Prostate gland (tissue), 2 donors: ENCODE measurements around the gene MFSD6. TPM values are rescaled to one million over a fixed set of nuclear protein-coding genes. Genes with fewer than 3 reads are reported as not detected.

Experiments
- DNase-seq: peaks from one replicate; pipeline ENCODE4 v3.0.0-alpha.2; 2019; ENCODE audit warnings: low spot score
- H3K27ac ChIP-seq, 2 donors: fragments of 200-600 bp; sonication (generic); 2 replicates each; pipeline ENCODE4 v1.5.1; 2017 to 2019
- H3K27me3 ChIP-seq: fragments of 200-600 bp; sonication (generic); replicated peaks from 2 replicates; pipeline ENCODE4 v1.5.1; 2019; ENCODE audit not compliant: insufficient read depth
- H3K36me3 ChIP-seq, 2 donors: fragments of 200-600 bp; sonication (generic); 1 replicate in 1 of 2; 2 replicates in 1 of 2; pipeline versions ENCODE4 v1.5.1 to v1.8.1; 2017 to 2019
- H3K4me1 ChIP-seq: fragments of 200-600 bp; sonication (generic); replicated peaks from 2 replicates; pipeline ENCODE4 v1.5.1; 2019
- H3K4me3 ChIP-seq, 2 donors: fragments of 200-600 bp; sonication (generic); 2 replicates each; pipeline ENCODE4 v1.5.1; 2017 to 2019
- H3K9me3 ChIP-seq: fragments of 200-600 bp; sonication (generic); 2 replicates; pipeline ENCODE4 v1.5.1; 2017
- CTCF ChIP-seq, 4 experiments: fragments of 200-600 bp in 2 of 4; fragments of 450-650 bp in 2 of 4; sonication (generic) in 2 of 4; IDR thresholded peaks; 1 replicate in 3 of 4; 2 replicates in 1 of 4; pipeline ENCODE4 v1.5.1; 2016 to 2019; ENCODE audit warnings: antibody characterized with exemption in 4 of 4, mild to moderate bottlenecking in 2 of 4, moderate library complexity in 2 of 4
- POLR2A ChIP-seq: fragments of 450-650 bp; IDR thresholded peaks from one replicate; pipeline ENCODE4 v1.6.1; 2016; ENCODE audit warnings: antibody characterized with exemption, mild to moderate bottlenecking
- POLR2AphosphoS5 ChIP-seq: sonication (generic); formaldehyde crosslinking; IDR thresholded peaks from one replicate; pipeline ENCODE4 v1.6.1; 2017; ENCODE audit warnings: antibody characterized with exemption
- WGBS: methylation state at CpG from one replicate; pipeline ENCODE4 v1.1.5; 2018; 5-methylcytosine and 5-hydroxymethylcytosine counted together
- intact Hi-C: fragments of 100-400 bp; cut with DNase I; formaldehyde crosslinking; loops from one replicate; pipeline ENCODE4 v1.14.2; 2022
- total RNA-seq, 2 donors: library from RNA; depleted of rRNA; stranded (reverse); fragments of >200 nt; gene quantifications; one replicate each; pipeline ENCODE4 v1.1.0, GENCODE V29; 2016

The MFSD6 gene
- total RNA-seq, 2 donors from 2014 or later, result 89.1 to 114 TPM

GRCh38 chr2:190481339-190481738, 73.2 kb downstream of the MFSD6 start:
- 32% methylated on average over 2 of the region's 2 CpGs for WGBS
- H3K36me3 ChIP-seq, result no peaks in the 10 kb centered on the region
- TF ChIP-seq POLR2AphosphoS5 (no peak), CTCF (IDR thresholded peaks at IDR 0.05) (no peak), POLR2A (no peak)
- H3K4me3 ChIP-seq, result no peak overlapping the region
- no peak overlapping the region for H3K27ac ChIP-seq
- DNase-seq, result no peak
- H3K27me3 ChIP-seq, result no peaks in the 10 kb centered on the region
- peaks cover 1% of the 10 kb centered on the region for H3K4me1 ChIP-seq
- intact Hi-C loops, result no loop called here
- H3K9me3 ChIP-seq, result no peaks in the 10 kb centered on the region

GRCh38 chr2:190482451-190482850, 74.3 kb downstream of the MFSD6 start:
- intact Hi-C loops, result no loop called here
- no peaks in the 10 kb centered on the region for H3K36me3 ChIP-seq
- TF ChIP-seq POLR2AphosphoS5 (no peak), POLR2A (no peak), CTCF (IDR thresholded peaks at IDR 0.05) (no peak)

GRCh38 chr2:190486037-190486623, 78.0 kb downstream of the MFSD6 start:
- Histone ChIP-seq H3K27me3 (no peaks in the 10 kb centered on the region), H3K27ac (no peak overlapping the region), H3K4me1 (peaks cover 4% of the 10 kb centered on the region), H3K9me3 (no peaks in the 10 kb centered on the region), H3K36me3 (no peaks in the 10 kb centered on the region), H3K4me3 (no peak overlapping the region)
- DNase-seq, result no peak
- TF ChIP-seq POLR2A (no peak), CTCF (IDR thresholded peaks at IDR 0.05) (no peak), POLR2AphosphoS5 (no peak)
- intact Hi-C loops, result no loop called here
- 54% methylated on average over 3 of the region's 3 CpGs for WGBS

More at GRCh38 chr2:190482451-190482850, 74.3 kb downstream of the MFSD6 start:
- no peak overlapping the region for H3K4me3 ChIP-seq
- no peak for DNase-seq
- peaks cover 4% of the 10 kb centered on the region for H3K4me1 ChIP-seq
- no peaks in the 10 kb centered on the region for H3K27me3 ChIP-seq
- no peak overlapping the region for H3K27ac ChIP-seq
- H3K9me3 ChIP-seq, result no peaks in the 10 kb centered on the region

GRCh38 chr2:190488516-190489233, 80.5 kb downstream of the MFSD6 start:
- Histone ChIP-seq H3K27me3 (no peaks in the 10 kb centered on the region), H3K27ac (no peak overlapping the region), H3K4me3 (no peak overlapping the region), H3K4me1 (peaks cover 4% of the 10 kb centered on the region), H3K9me3 (no peaks in the 10 kb centered on the region), H3K36me3 (no peaks in the 10 kb centered on the region)
- no peak for TF ChIP-seq POLR2A
- TF ChIP-seq CTCF (IDR thresholded peaks at IDR 0.05), result no peak
- no peak for TF ChIP-seq POLR2AphosphoS5
- 91% methylated on average over 6 of the region's 6 CpGs for WGBS
- intact Hi-C loops, result no loop called here
- DNase-seq, result no peak

- TF ChIP-seq POLR2A, result no peak
- TF ChIP-seq POLR2AphosphoS5, result no peak
- no peak for TF ChIP-seq CTCF (IDR thresholded peaks at IDR 0.05)
- 86% methylated on average over 4 of the region's 4 CpGs for WGBS
- Histone ChIP-seq H3K9me3 (no peaks in the 10 kb centered on the region), H3K4me1 (peaks cover 4% of the 10 kb centered on the region), H3K4me3 (no peak overlapping the region), H3K27me3 (no peaks in the 10 kb centered on the region), H3K36me3 (no peaks in the 10 kb centered on the region), H3K27ac (no peak overlapping the region)
- intact Hi-C loops, result no loop called here
- DNase-seq, result no peak
These were observed 81.3 kb downstream of the MFSD6 start for GRCh38 chr2:190489475-190489874.
